Measurements from ENCODE around the gene BANF2. TPM values are rescaled to one million over a fixed set of nuclear protein-coding genes. Genes with fewer than 3 reads are reported as not detected.
A peak's percentile ranks its signal among the peaks of the same experiment; 100 is the strongest.

BANF2 gene
- total and polyA plus RNA-seq, 2 of the 13 experiments (the other 11 are each of a cell fraction or from before 2014, with no cell fraction given): 0.35 TPM; not detected in 1

- no peak for TF ChIP-seq ZNF646 (CRISPR knock-in tag; IDR thresholded peaks at IDR 0.05)
- TF ChIP-seq PHF21A (CRISPR knock-in tag; IDR thresholded peaks at IDR 0.05): no peak; the same call in 1 of the 2 replicates
- no peak for TF ChIP-seq ZSCAN30 (CRISPR knock-in tag; IDR thresholded peaks at IDR 0.05)
- no peak for TF ChIP-seq TEAD2 (CRISPR knock-in tag; IDR thresholded peaks at IDR 0.05)
- no peak for TF ChIP-seq PRDM15 (CRISPR knock-in tag; IDR thresholded peaks at IDR 0.05)
- no peak for TF ChIP-seq ZFAT (CRISPR knock-in tag; conservative IDR thresholded peaks at IDR 0.05)
- TF ChIP-seq HNRNPK (IDR thresholded peaks at IDR 0.05; ENCODE audit: low read depth, low read length, poor library complexity, severe bottlenecking): no peak
- TF ChIP-seq, protein P1, sequence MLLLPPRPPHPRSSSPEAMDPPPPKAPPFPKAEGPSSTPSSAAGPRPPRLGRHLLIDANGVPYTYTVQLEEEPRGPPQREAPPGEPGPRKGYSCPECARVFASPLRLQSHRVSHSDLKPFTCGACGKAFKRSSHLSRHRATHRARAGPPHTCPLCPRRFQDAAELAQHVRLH (CRISPR knock-in tag; IDR thresholded peaks at IDR 0.05; ENCODE audit: borderline replicate concordance, low read depth): no peak
- 0 out of 2 replicates have a peak, but pooled peaks have one; percentile 4 for TF ChIP-seq RBAK (CRISPR knock-in tag; IDR thresholded peaks at IDR 0.05)
- TF ChIP-seq, protein P2, sequence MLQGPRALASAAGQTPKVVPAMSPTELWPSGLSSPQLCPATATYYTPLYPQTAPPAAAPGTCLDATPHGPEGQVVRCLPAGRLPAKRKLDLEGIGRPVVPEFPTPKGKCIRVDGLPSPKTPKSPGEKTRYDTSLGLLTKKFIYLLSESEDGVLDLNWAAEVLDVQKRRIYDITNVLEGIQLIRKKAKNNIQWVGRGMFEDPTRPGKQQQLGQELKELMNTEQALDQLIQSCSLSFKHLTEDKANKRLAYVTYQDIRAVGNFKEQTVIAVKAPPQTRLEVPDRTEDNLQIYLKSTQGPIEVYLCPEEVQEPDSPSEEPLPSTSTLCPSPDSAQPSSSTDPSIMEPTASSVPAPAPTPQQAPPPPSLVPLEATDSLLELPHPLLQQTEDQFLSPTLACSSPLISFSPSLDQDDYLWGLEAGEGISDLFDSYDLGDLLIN (CRISPR knock-in tag; IDR thresholded peaks at IDR 0.05; ENCODE audit: borderline replicate concordance): no peak
- TF ChIP-seq THAP11 (CRISPR knock-in tag; IDR thresholded peaks at IDR 0.05): no peak
- peak; percentile 41 for TF ChIP-seq ZNF18 (CRISPR knock-in tag; IDR thresholded peaks at IDR 0.05; ENCODE audit: insufficient replicate concordance)
- TF ChIP-seq, protein P3, sequence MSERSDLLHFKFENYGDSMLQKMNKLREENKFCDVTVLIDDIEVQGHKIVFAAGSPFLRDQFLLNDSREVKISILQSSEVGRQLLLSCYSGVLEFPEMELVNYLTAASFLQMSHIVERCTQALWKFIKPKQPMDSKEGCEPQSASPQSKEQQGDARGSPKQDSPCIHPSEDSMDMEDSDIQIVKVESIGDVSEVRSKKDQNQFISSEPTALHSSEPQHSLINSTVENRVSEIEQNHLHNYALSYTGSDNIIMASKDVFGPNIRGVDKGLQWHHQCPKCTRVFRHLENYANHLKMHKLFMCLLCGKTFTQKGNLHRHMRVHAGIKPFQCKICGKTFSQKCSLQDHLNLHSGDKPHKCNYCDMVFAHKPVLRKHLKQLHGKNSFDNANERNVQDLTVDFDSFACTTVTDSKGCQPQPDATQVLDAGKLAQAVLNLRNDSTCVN (CRISPR knock-in tag; IDR thresholded peaks at IDR 0.05; ENCODE audit: borderline replicate concordance): no peak
Measured at GRCh38 chr20:17682889-17683198, 16.9 kb upstream of the BANF2 start (continued).

Measured in HepG2 (cell line).